Measurements from ENCODE around the gene ZNFX1.

- TF ChIP-seq TCF12 (IDR thresholded peaks at IDR 0.05), result peak; percentile 83
- TF ChIP-seq CTCF (IDR thresholded peaks at IDR 0.05), result no peak
- no peak for TF ChIP-seq FOXM1 (IDR thresholded peaks at IDR 0.05; ENCODE audit: low read depth)
- no peak for TF ChIP-seq GABPA (IDR thresholded peaks at IDR 0.05; ENCODE audit: low read depth)
- TF ChIP-seq RAD21 (IDR thresholded peaks at IDR 0.05; ENCODE audit: low read length), result 0 out of 2 replicates have a peak, but pooled peaks have one; percentile 5
- no peak for TF ChIP-seq RFX5 (IDR thresholded peaks at IDR 0.05; ENCODE audit: low read length)
- TF ChIP-seq TEAD4 (IDR thresholded peaks at IDR 0.05; ENCODE audit: borderline replicate concordance, insufficient read depth), result no peak
- TF ChIP-seq USF2 (IDR thresholded peaks at IDR 0.05; ENCODE audit: borderline replicate concordance, low read depth, low read length), result no peak; the same call in 1 of the 2 replicates
- TF ChIP-seq JUND (IDR thresholded peaks at IDR 0.05), result 0 out of 2 replicates have a peak, but pooled peaks have one; percentile 28
- no peak for TF ChIP-seq POLR2AphosphoS5 (IDR thresholded peaks at IDR 0.05; ENCODE audit: low read depth, low read length)
These were observed 25.3 kb upstream of the ZNFX1 start for GRCh38 chr20:49303065-49303552.
